ENCODE data around the gene TGFB1. TPM values are rescaled to one million over a fixed set of nuclear protein-coding genes. Genes with fewer than 3 reads are reported as not detected.
A peak's percentile ranks its signal among the peaks of the same experiment; 100 is the strongest.

Gene TGFB1
- total and polyA plus RNA-seq, 2 of the 13 experiments (the other 11 are each of a cell fraction or from before 2014, with no cell fraction given) = 4.1 to 5.4 TPM

DNA sequence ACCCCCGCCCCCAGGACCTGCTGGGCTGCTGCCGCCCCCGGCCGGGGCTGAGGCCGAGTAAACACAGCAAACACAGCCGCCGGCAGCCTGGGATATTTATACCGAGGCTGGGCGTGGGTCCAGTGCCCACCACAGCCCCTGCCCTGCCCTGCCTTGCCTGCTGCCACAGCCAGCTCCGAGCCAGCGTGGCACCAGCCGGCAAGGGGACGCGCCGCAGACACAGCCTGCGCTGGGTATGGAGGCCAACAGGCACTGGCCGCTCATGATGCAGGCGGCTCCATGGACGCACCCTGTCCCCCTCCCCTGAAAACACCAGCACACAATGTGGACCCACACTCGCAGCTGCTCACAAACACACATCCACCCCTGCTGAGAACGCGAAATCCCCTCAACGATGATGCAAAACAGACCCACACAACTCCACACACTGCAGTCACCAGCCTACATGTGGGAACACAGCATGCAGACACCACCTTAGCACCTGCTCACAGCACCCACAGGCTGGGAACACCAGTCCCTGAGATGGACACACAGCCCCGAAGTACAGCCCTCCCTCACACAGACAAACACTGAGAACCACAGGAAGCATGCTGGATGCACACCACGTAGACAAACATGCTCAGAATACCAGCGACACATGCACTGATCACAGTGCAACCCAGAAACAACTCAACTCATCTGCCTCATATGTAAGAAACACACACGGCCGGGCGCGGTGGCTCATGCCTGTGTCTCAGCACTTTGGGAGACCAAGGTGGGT is 27.6 kb downstream of the TGFB1 start (continued):
- TF ChIP-seq FOXP4 (CRISPR knock-in tag; IDR thresholded peaks at IDR 0.05) (peak; percentile 13; the same call in 1 of the 2 replicates), RNF219 (CRISPR knock-in tag; IDR thresholded peaks at IDR 0.05) (no peak), NCOA1 (CRISPR knock-in tag; IDR thresholded peaks at IDR 0.05) (no peak), SMAD9 (CRISPR knock-in tag; IDR thresholded peaks at IDR 0.05) (no peak), ZNF605 (CRISPR knock-in tag; IDR thresholded peaks at IDR 0.05) (no peak), ZFP36 (IDR thresholded peaks at IDR 0.05; ENCODE audit: borderline replicate concordance, low read depth, low read length, partially characterized antibody) (no peak), ZNF543 (CRISPR knock-in tag; IDR thresholded peaks at IDR 0.05) (0 out of 2 replicates have a peak, but pooled peaks have one; percentile 13), MBD4 (IDR thresholded peaks at IDR 0.05; ENCODE audit: borderline replicate concordance, low read length) (no peak), REPIN1 (CRISPR knock-in tag; IDR thresholded peaks at IDR 0.05; ENCODE audit: borderline replicate concordance, low read depth) (no peak), CAMTA2 (CRISPR knock-in tag; IDR thresholded peaks at IDR 0.05; ENCODE audit: borderline replicate concordance) (no peak), ZNF441 (CRISPR knock-in tag; IDR thresholded peaks at IDR 0.05; ENCODE audit: borderline replicate concordance) (no peak), PBX2 (CRISPR knock-in tag; IDR thresholded peaks at IDR 0.05) (no peak), IKZF5 (CRISPR knock-in tag; IDR thresholded peaks at IDR 0.05) (peak; percentile 45; the same call in 1 of the 2 replicates), ETV5 (CRISPR knock-in tag; IDR thresholded peaks at IDR 0.05; ENCODE audit: borderline replicate concordance) (peak; percentile 44; the same call in 1 of the 2 replicates), RARG (CRISPR knock-in tag; IDR thresholded peaks at IDR 0.05; ENCODE audit: low read depth) (no peak), ZMAT3 (CRISPR knock-in tag; conservative IDR thresholded peaks at IDR 0.05) (no peak), SKIL (CRISPR knock-in tag; IDR thresholded peaks at IDR 0.05; ENCODE audit: borderline replicate concordance) (no peak), RBM22 (optimal IDR thresholded peaks at IDR 0.05; ENCODE audit: low read length) (no peak), RBFOX2 (IDR thresholded peaks at IDR 0.05; ENCODE audit: low read depth, low read length) (peak; percentile 63)
- TF ChIP-seq, protein P1, sequence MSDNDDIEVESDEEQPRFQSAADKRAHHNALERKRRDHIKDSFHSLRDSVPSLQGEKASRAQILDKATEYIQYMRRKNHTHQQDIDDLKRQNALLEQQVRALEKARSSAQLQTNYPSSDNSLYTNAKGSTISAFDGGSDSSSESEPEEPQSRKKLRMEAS (IDR thresholded peaks at IDR 0.05) = peak; percentile 55; the same call in 1 of the 2 replicates

All from HepG2 (cell line).